GOT3 (cell line): ENCODE measurements around the gene NFKBIL1.
"Not testable (repeated sequence)": the region's sequence is repeated elsewhere in the genome, so short reads cannot be mapped to it uniquely, and the experiment has no call there.

Source experiments
- DNase-seq: peaks from one replicate; lab custom pipeline; 2025; ENCODE audit warnings: mixed read lengths; lab: John Stamatoyannopoulos, UW

NFKBIL1 gene

DNA sequence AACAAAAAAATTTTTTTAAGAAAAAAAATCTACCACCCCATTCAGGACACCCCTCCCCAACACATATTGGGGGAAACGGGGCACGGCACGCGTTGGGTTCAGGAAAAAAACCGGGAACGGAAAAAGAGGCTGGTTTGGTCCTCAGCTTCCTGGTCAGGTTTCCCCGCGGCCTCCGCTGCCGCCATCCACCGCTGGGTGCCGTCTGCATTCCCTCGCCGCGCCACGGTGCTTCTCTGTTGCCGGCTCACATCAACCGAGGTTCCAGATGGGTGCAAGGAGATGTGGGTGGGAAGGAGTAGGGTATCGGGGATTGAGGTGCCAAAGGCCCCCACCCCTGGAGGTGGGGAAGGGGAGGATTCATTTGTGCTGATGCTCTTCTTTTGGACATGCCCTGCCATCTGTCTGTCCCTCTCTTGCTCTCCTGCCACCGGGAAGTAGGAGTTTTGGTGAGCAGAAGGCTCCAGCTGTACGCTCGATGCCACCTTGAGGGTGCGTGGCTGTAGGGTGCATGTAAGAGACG lies 12.8 kb upstream of the NFKBIL1 start:
- DNase-seq = no peak

DNA sequence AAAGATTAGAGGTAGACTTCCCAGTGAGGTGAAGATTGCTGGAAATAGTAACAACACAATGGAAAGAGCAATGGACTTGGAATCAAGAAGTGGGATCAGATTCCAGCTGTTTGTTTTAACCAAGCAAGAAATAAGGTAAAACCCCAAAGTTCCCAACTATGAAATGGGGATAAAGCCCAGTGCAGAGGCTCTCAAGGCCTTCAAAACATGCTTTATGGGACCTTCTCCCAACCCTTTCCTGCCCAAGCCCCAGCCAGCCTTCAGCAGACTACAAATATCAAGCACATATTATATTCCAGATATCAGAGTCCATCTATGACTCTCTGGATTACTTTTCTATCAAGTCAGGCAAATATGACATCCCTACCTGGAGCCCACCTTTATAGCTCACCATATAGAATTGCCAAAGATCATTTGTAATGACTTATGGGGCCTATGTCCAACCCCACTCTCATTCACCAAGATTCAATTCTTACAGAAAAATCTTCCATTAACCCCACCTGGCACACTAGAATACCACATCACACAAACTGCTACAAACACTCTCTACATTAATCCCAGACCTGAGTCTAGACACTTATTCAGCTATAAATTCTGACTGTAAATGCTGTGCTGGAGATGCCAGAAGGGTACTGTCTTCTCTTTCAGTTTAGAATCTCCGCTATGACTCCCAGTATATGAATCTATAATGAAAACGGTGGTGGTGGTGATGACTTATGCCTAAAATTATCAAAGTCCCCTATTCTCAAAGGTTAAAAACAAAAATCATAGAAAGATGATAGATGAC lies 11.7 kb upstream of the NFKBIL1 start:
- no peak for DNase-seq

GRCh38 chr6:31538805-31539400 lies 8.5 kb upstream of the NFKBIL1 start:
- no peak for DNase-seq

DNA sequence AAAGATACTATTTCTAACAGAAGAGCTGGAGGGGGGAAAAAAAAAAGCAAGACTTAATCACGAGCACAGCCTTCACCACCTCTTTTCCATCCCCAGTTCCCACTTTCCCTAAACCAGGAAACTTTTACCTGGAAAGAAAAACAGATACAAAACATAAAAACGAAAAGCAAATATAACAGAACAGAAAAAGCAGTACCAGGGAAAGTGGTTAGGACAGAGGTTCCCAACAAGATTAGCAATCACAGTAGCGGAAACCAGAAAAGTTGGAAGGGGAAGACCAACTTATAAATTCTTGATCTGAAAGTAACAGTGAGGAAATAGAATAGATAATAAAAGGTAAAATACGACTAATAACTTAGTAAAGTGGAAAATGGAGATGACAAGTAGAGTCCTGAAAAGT lies 6.8 kb upstream of the NFKBIL1 start:
- no peak for DNase-seq

GRCh38 chr6:31541059-31541657 lies 6.2 kb upstream of the NFKBIL1 start:
- no peak for DNase-seq

- DNase-seq = peak; percentile 76
Observed at GRCh38 chr6:31541658-31542521, 5.5 kb upstream of the NFKBIL1 start, which contains the start of gene DDX39B. Gene DDX39B, minus strand, starts transcription at chr6:31542003. Its CDS starts 1,471 bp downstream, at chr6:31540532.

DNA sequence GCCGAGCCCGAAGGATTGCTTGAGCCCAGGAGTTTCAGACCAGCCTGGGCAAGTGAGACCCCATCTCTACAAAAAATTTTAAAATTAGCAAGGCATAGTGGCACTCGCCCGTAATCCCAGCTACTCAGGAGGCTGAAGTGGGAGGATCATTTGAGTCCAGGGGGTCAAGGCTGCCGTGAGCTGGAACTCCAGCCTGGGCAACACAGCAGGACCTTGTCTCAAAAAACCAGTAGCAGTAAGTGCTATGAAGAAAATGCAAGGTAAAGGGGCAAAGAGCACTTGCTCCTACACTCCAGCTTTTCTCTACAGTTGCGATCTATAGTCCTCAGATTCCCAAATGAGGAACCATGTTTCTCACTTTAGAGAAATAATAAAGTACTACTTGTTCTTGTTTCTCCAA lies 3.8 kb upstream of the NFKBIL1 start:
- DNase-seq = no peak

- DNase-seq = no peak
Observed at GRCh38 chr6:31544676-31545075, 2.7 kb upstream of the NFKBIL1 start.

- no peak for DNase-seq
Observed at GRCh38 chr6:31545291-31545690, 2.1 kb upstream of the NFKBIL1 start.

DNA sequence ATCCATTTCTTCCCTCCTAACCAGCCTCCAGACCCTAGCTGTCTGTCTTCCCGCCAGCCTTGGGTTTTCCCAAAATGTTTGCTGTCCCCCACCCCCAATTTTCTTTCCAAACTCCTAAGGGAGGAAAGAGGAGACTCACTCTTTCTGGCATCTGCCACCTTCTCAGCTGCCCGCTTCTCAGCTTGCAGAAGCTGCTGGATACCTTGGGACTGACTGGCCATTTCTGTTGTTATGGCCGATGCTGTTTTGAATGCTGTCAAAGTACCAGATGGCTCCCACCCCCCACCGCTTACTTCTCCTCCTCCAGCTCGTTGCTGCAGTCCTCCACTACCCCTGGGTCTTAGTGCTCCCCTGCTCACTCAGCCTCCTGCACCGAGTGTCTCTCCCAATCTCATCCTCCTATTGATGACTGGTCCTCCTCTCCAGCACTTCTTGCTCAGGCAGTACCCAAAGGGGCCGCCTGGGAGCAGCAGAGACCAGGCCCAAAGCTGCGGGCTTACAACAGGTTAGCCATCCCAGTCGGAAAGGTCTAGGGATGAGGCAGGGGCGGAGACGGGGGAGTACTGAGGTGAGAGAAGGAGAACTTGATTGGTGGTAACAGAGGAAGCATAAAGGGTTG lies 960 bp upstream of the NFKBIL1 start, which contains the start of gene ATP6V1G2:
TSS of gene ATP6V1G2 (minus strand) at position 270 of the 619 bp plus-strand sequence. CDS start at position 221, 49 bp downstream.
- DNase-seq = peak; percentile 72

GRCh38 chr6:31547727-31548543 lies 527 bp downstream of the NFKBIL1 start:
- no peak for DNase-seq

- DNase-seq = no peak
Observed at GRCh38 chr6:31548544-31548873, 1.1 kb downstream of the NFKBIL1 start.

- not testable (repeated sequence) for DNase-seq
Observed at GRCh38 chr6:31551371-31551770, 4.0 kb downstream of the NFKBIL1 start.

DNA sequence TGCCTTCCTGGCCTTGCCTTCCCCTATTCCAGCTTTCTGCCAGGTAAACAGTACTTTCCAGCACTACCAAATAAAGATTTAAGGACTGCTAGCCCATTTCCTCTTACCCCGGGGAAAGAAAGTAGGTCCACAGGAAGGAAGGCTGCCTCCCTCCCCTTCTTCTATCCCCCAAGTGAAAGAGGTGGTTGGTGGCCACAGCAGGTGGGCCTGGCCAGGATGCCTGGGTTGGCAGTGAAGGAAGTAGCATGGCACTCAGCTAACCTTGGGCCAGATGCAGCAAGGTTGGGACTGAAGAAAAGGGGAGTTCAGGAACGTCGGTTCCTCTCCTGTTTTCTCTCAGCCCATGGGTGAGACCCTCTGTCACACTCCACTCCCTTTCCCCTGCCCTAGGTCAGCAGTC lies 8.9 kb downstream of the NFKBIL1 start:
- no peak for DNase-seq

GRCh38 chr6:31557443-31558317 lies 10.3 kb downstream of the NFKBIL1 start:
- DNase-seq = no peak

DNA sequence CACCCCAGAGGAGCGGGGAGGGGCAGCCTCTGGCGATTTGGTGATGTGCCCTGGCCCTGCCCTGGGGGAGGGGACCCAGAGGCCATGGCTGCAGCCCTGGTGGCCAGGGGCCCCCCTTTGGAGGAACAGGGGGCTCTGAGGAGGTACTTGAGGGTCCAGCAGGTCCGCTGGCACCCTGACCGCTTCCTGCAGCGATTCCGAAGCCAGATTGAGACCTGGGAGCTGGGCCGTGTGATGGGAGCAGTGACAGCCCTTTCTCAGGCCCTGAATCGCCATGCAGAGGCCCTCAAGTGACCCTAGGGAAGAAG lies 10.9 kb downstream of the NFKBIL1 start:
- DNase-seq = no peak

GRCh38 chr6:31558631-31559500 lies 11.5 kb downstream of the NFKBIL1 start:
- DNase-seq = no peak

GRCh38 chr6:31559606-31559957 lies 12.2 kb downstream of the NFKBIL1 start:
- no peak for DNase-seq
